Stimulated activated naive CD8-positive, alpha-beta T cell treated with anti-CD3 and anti-CD28 coated beads, Interleukin-15, Interleukin-2, amounts not matched to agents 100 ng/mL and 50 ng/mL, for 24 hours (primary cell): Measurements from ENCODE around the gene NCAM1.

ENCODE experiments used
- H3K27ac Mint-ChIP-seq: one replicate; pipeline ENCODE4 v1.8.0; 2021; ENCODE audit warnings: mild to moderate bottlenecking, mixed read lengths
- H3K27me3 Mint-ChIP-seq: one replicate; pipeline ENCODE4 v1.8.0; 2021; ENCODE audit warnings: mixed read lengths
- H3K36me3 Mint-ChIP-seq: one replicate; pipeline ENCODE4 v1.8.0; 2021; ENCODE audit warnings: low read depth, mixed read lengths
- H3K4me1 Mint-ChIP-seq: one replicate; pipeline ENCODE4 v1.8.0; 2021; ENCODE audit warnings: low read depth, mixed read lengths
- H3K4me3 Mint-ChIP-seq: one replicate; pipeline ENCODE4 v1.8.0; 2021; ENCODE audit warnings: mild to moderate bottlenecking, mixed read lengths
- H3K9me3 Mint-ChIP-seq: one replicate; pipeline ENCODE4 v1.8.0; 2021; ENCODE audit warnings: mixed read lengths

NCAM1 gene

GRCh38 chr11:113075586-113076095 lies 114.4 kb downstream of the NCAM1 start:
- H3K4me1 Mint-ChIP-seq, result no peaks in the 10 kb centered on the region
- H3K4me3 Mint-ChIP-seq, result no peak overlapping the region
- no peaks in the 10 kb centered on the region for H3K36me3 Mint-ChIP-seq
- H3K27me3 Mint-ChIP-seq, result no peaks in the 10 kb centered on the region
- H3K27ac Mint-ChIP-seq, result no peak overlapping the region
- H3K9me3 Mint-ChIP-seq, result no peaks in the 10 kb centered on the region

GRCh38 chr11:113077379-113077778 lies 116.2 kb downstream of the NCAM1 start:
- no peak overlapping the region for H3K27ac Mint-ChIP-seq
- H3K4me3 Mint-ChIP-seq, result no peak overlapping the region
- H3K36me3 Mint-ChIP-seq, result no peaks in the 10 kb centered on the region
- H3K9me3 Mint-ChIP-seq, result no peaks in the 10 kb centered on the region
- no peaks in the 10 kb centered on the region for H3K4me1 Mint-ChIP-seq
- no peaks in the 10 kb centered on the region for H3K27me3 Mint-ChIP-seq

GRCh38 chr11:113082341-113082955 lies 121.2 kb downstream of the NCAM1 start:
- H3K27me3 Mint-ChIP-seq, result peaks cover 6% of the 10 kb centered on the region
- H3K36me3 Mint-ChIP-seq, result no peaks in the 10 kb centered on the region
- H3K4me3 Mint-ChIP-seq, result no peak overlapping the region
- H3K4me1 Mint-ChIP-seq, result no peaks in the 10 kb centered on the region
- H3K9me3 Mint-ChIP-seq, result no peaks in the 10 kb centered on the region
- no peak overlapping the region for H3K27ac Mint-ChIP-seq

- Mint-ChIP-seq H3K4me3 (no peak overlapping the region), H3K27ac (no peak overlapping the region), H3K36me3 (no peaks in the 10 kb centered on the region), H3K9me3 (no peaks in the 10 kb centered on the region), H3K27me3 (peaks cover 6% of the 10 kb centered on the region), H3K4me1 (no peaks in the 10 kb centered on the region)
Observed at GRCh38 chr11:113083571-113083970, 122.4 kb downstream of the NCAM1 start.

GRCh38 chr11:113084297-113084696 lies 123.1 kb downstream of the NCAM1 start:
- no peaks in the 10 kb centered on the region for H3K36me3 Mint-ChIP-seq
- H3K4me1 Mint-ChIP-seq, result no peaks in the 10 kb centered on the region
- no peak overlapping the region for H3K27ac Mint-ChIP-seq
- H3K4me3 Mint-ChIP-seq, result no peak overlapping the region
- no peaks in the 10 kb centered on the region for H3K9me3 Mint-ChIP-seq
- H3K27me3 Mint-ChIP-seq, result peaks cover 6% of the 10 kb centered on the region

- no peak overlapping the region for H3K27ac Mint-ChIP-seq
- peaks cover 6% of the 10 kb centered on the region for H3K27me3 Mint-ChIP-seq
- H3K4me3 Mint-ChIP-seq, result no peak overlapping the region
- no peaks in the 10 kb centered on the region for H3K36me3 Mint-ChIP-seq
- no peaks in the 10 kb centered on the region for H3K9me3 Mint-ChIP-seq
- no peaks in the 10 kb centered on the region for H3K4me1 Mint-ChIP-seq
Observed at GRCh38 chr11:113085446-113085845, 124.2 kb downstream of the NCAM1 start.

- H3K27ac Mint-ChIP-seq, result no peak overlapping the region
- H3K36me3 Mint-ChIP-seq, result no peaks in the 10 kb centered on the region
- no peaks in the 10 kb centered on the region for H3K9me3 Mint-ChIP-seq
- H3K4me3 Mint-ChIP-seq, result no peak overlapping the region
- peaks cover 10% of the 10 kb centered on the region for H3K27me3 Mint-ChIP-seq
- no peaks in the 10 kb centered on the region for H3K4me1 Mint-ChIP-seq
Observed at GRCh38 chr11:113087706-113088105, 126.5 kb downstream of the NCAM1 start.

- Mint-ChIP-seq H3K4me1 (no peaks in the 10 kb centered on the region), H3K9me3 (no peaks in the 10 kb centered on the region), H3K4me3 (no peak overlapping the region), H3K36me3 (no peaks in the 10 kb centered on the region), H3K27ac (no peak overlapping the region), H3K27me3 (peaks cover 5% of the 10 kb centered on the region)
Observed at GRCh38 chr11:113090716-113091480, 129.7 kb downstream of the NCAM1 start.

- Mint-ChIP-seq H3K27ac (no peak overlapping the region), H3K4me3 (no peak overlapping the region), H3K4me1 (no peaks in the 10 kb centered on the region), H3K36me3 (no peaks in the 10 kb centered on the region), H3K9me3 (no peaks in the 10 kb centered on the region), H3K27me3 (peaks cover 5% of the 10 kb centered on the region)
Observed at GRCh38 chr11:113091481-113091780, 130.2 kb downstream of the NCAM1 start.

- Mint-ChIP-seq H3K36me3 (no peaks in the 10 kb centered on the region), H3K27ac (no peak overlapping the region), H3K9me3 (no peaks in the 10 kb centered on the region), H3K27me3 (no peaks in the 10 kb centered on the region), H3K4me3 (no peak overlapping the region), H3K4me1 (no peaks in the 10 kb centered on the region)
Observed at GRCh38 chr11:113096648-113097047, 135.4 kb downstream of the NCAM1 start.

GRCh38 chr11:113103932-113104690 lies 142.9 kb downstream of the NCAM1 start:
- no peak overlapping the region for H3K27ac Mint-ChIP-seq
- H3K36me3 Mint-ChIP-seq, result no peaks in the 10 kb centered on the region
- H3K9me3 Mint-ChIP-seq, result no peaks in the 10 kb centered on the region
- H3K27me3 Mint-ChIP-seq, result peaks cover 15% of the 10 kb centered on the region
- H3K4me1 Mint-ChIP-seq, result no peaks in the 10 kb centered on the region
- H3K4me3 Mint-ChIP-seq, result no peak overlapping the region

- Mint-ChIP-seq H3K9me3 (no peaks in the 10 kb centered on the region), H3K36me3 (no peaks in the 10 kb centered on the region), H3K27me3 (peaks cover 18% of the 10 kb centered on the region), H3K4me1 (no peaks in the 10 kb centered on the region), H3K27ac (no peak overlapping the region), H3K4me3 (no peak overlapping the region)
Observed at GRCh38 chr11:113104691-113105251, 143.6 kb downstream of the NCAM1 start.

- H3K27me3 Mint-ChIP-seq, result peaks cover 18% of the 10 kb centered on the region
- no peaks in the 10 kb centered on the region for H3K4me1 Mint-ChIP-seq
- no peaks in the 10 kb centered on the region for H3K36me3 Mint-ChIP-seq
- H3K27ac Mint-ChIP-seq, result no peak overlapping the region
- H3K4me3 Mint-ChIP-seq, result no peak overlapping the region
- H3K9me3 Mint-ChIP-seq, result no peaks in the 10 kb centered on the region
Observed at GRCh38 chr11:113105592-113105991, 144.4 kb downstream of the NCAM1 start.

GRCh38 chr11:113106507-113106906 lies 145.3 kb downstream of the NCAM1 start:
- H3K4me3 Mint-ChIP-seq, result no peak overlapping the region
- H3K4me1 Mint-ChIP-seq, result no peaks in the 10 kb centered on the region
- H3K27me3 Mint-ChIP-seq, result peaks cover 18% of the 10 kb centered on the region
- no peaks in the 10 kb centered on the region for H3K36me3 Mint-ChIP-seq
- H3K9me3 Mint-ChIP-seq, result no peaks in the 10 kb centered on the region
- H3K27ac Mint-ChIP-seq, result no peak overlapping the region

GRCh38 chr11:113110046-113110445 lies 148.8 kb downstream of the NCAM1 start:
- Mint-ChIP-seq H3K27me3 (peaks cover 8% of the 10 kb centered on the region), H3K36me3 (no peaks in the 10 kb centered on the region), H3K4me1 (no peaks in the 10 kb centered on the region), H3K4me3 (no peak overlapping the region), H3K27ac (no peak overlapping the region), H3K9me3 (no peaks in the 10 kb centered on the region)
